GM18909 (cell line): Measurements from ENCODE around the gene UNC13D.
"Not testable (repeated sequence)": the region's sequence is repeated elsewhere in the genome, so short reads cannot be mapped to it uniquely, and the experiment has no call there.

ENCODE experiments used
- ATAC-seq: cut with Tn5 transposase; IDR thresholded peaks from one replicate; pipeline ENCODE4 v1.9.1; 2021; ENCODE audit warnings: mild to moderate bottlenecking; ENCODE audit not compliant: unreplicated experiment, poor library complexity

UNC13D gene

DNA sequence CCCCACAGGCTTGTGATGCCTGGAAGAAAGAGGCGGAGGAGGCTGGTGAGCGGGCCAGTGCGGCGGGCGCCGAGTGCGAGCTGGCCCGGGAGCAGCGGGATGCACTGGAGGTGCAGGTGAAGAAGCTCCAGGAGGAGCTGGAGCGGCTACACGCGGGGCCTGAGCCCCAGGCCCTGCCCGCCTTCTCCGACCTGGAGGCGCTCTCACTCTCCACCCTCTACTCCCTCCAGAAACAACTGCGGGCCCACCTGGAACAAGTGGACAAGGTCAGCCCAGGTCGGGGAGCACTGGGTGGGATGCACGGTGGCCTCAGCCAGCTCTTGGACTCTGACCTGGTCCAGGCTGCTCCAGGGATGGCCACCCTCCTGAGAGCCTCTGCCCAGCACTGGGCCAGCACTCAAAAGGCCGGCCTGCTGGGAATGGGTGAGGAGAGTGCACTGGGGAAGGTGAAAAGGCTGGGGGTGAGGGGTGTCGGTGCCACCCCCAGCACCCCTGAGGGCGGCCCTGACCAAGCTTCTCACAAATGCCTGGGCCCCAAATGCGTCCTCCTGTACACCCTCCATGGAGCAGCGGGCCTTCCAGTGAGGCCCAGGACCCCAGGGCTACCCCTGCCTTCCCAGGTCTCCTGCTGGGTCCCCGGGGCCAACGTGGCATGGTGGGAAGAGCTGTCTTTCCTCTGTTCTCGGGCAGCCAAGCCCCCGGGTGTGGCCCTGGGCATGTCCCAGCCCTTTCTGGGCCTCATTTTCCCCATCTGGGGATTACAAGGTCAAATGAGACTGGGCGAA is 20.8 kb downstream of the UNC13D start:
- ATAC-seq, result no peak

DNA sequence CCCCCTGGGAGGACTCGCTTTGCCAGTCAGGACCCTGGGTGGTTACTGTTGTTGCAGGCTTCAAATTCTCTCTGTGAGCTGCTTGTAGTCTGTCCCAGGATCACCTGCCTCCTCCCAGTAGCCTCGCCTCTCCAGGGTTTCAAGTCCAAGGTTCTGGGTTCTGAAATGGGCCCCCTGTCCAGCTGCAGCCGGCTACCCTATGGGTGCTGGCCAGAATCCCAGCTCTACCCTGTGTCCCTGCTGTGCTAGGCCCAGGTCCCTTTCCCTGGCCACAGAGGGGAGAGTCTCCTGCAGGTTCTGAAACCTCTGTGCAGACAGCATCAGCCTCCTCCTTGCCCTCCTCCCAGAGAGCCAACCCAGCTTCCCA is 21.4 kb downstream of the UNC13D start:
- ATAC-seq, result no peak

DNA sequence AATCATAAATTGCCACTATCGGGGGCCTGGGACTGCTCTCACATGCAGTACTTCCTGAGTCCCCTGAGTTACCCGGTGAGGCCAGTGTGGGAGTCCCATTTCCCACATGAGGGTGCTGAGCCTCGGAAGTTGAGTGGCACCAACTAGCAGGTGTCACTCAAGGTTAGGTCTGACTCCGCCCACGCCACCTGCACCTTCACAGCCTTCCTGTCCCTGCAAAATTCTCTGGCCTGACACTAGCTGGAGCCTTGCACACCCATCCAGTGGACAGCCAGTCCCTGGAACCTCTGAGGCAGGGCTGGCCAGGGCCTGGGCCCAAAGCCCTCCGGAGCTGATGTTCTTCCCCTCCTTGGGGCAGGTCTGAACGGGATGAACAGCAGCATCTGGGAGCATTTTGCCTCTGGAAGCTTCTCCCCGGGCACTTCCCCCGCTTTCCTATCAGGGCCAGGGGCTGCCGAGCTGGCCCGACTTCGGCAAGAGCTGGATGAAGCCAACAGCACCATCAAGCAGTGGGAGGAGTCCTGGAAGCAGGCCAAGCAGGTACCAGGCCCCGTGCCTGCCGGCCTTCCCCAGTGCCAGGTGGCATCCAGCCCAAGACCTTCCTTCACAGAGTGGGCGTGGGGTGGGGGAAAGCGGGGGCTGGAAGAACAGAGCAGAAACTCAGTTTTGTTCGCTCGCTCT is 21.9 kb downstream of the UNC13D start:
- ATAC-seq, result no peak

DNA sequence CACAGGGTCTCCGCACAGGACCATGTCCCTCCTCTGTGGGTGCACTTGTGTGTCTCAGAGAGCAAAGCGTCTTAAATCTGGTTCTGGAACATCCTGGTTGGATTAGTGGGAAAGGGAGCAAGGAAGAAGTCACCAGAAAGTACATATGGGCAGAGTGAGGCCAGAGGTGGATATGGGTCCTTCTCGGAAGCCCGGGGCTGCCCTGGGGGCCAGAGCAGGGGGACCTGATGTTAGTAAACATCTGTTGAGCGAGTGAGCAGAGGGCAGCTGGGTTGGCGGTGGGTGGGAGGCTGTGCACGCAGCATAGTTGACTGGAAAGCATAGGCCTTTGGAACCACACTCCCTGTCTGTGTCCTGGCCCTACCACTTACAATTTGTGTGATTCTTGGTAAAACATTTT is 22.7 kb downstream of the UNC13D start:
- no peak for ATAC-seq

DNA sequence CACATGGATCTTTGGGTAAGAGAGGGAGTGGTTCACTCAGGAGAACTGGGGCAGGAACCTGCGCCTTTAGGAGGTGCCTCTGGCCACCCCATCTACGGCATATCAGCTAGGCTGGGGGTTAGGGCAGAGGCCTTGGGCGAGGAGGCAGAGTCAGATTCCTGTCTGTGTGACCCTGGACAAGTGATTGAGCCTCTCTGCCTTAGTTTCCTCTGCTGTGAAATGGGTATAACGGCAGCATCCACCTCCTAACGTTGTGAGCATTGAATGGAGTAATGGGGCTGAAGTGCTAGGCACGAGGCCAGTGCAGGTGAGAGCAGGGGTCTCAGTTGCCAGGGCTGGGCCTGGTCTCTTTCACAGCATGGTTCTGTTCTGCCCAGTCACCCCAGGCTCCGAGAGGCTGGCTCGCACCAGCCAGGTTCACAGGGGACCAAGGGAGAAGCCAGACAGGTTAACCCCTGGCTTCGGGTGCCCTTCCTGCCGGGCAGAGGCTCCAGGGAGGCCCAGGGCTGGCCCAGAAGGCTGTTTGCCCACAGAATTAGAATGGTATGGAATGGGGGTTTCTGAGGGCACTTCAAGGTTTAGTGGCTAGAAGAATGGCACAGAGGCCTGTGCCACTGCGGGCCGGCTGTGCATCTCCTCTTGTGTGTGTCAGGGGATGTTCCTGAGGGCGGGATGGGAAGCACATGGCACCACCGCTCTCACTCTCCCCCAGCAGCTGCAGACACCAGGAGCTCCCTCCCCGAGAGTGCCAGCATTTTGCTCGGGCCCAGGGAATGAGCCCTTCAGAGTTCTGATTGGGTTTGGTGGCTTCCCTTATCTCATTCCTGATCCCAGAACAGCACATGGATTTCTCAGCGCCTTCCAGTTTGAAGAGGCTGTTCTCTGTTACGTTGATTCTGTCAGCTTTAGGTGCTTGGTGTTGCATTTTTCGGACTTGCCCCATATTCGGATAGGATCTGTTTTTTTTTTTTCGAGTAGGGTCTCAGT is 23.8 kb downstream of the UNC13D start:
- no peak for ATAC-seq

DNA sequence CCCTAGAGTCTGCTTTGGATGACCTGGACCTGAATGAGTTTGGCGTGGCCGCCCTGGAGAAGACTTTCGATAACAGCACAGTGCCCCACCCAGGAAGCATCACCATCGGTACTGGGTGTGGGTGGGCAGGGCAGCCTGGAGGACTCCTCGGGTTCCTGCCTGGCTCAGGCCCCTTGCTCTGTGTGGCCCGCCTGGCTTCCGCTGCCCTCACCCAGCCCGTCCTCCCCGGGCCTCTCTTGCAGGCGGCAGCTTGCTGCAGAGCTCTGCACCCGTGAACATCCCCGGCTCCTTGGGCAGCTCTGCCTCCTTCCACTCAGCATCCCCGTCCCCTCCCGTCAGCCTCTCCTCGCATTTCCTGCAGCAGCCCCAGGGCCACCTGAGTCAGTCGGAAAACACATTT is 24.5 kb downstream of the UNC13D start:
- ATAC-seq, result no peak

DNA sequence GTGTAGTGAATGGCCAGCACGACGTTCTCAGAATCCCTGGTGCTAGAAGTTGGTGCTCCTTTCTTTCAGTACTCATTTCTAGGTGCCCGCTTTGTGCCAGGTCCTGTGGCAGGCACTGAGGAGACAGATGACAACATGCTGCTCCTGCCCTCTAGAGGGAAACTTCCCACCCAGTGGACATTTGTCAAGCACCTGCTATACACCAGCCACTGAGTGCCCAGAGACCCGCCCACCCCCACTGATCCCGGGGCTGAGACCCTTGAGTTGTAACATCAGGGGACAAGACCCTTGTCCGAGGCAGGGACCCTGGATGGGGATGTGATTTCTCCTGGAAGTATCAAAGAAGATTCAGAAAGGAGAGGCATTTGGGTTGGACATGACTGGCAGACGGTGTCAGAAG is 25.1 kb downstream of the UNC13D start:
- ATAC-seq, result no peak

DNA sequence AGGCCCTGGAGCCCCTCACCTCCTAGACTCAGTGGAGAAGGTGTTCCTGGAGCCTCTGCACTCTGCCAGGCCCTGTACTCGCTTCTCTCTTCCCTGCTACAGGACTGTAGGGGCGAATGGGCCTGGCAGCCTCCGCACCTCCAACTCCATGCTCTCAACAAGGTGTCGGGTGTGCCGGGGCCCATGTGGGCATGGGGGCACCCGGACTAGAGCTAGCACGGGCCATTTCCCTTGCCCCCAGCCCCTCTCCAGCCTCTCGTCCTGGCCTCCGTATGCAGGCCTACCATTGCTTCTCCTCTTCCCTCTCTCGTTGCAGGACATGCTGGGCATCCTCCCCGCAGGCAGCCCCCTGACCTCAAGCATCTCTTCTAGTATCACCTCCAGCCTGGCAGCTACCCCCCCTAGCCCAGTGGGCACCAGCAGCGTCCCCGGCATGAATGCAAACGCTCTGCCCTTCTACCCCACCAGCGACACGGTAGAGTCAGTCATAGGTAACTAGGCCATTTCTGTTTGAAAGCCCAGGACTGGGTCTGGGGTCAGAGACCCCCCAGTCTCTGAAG is 25.8 kb downstream of the UNC13D start:
- ATAC-seq, result no peak

DNA sequence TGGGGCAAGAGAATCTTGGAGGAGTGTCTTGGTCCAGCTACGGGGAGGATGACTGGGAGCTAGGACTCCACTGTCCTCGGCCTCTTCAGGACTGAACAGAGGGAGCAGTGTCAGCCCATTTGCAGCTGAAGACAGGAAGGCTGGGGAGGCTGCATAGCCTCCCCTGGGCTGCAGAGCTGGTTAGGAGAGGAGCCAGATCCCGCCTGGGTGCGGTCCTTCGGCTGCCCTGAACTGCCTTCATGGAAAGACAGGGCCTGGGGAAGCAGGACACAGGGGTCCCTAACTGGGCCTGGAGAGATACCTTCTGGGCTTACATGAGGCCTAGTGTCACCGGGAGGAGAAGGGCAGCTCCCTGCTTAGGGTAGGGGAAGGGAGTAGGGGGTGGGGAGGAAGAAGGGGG is 26.6 kb downstream of the UNC13D start:
- no peak for ATAC-seq

DNA sequence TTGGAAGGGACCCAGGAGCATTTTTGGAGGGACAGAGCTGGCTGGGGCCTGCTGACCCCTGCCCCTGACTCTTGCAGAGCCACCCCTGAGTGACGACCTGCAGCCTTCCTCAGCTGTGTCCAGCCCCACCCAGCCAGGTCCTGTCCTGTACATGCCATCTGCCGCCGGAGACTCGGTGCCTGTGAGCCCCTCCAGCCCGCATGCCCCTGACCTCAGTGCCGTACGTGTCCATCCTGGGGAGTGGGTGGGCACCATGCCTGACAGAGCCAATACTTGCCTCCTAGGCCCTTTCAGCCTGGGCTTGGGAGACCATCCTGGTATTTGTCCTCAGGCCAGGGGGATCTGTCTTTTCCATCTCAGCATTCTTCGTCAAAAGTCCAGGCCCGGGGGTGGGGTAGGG is 27.5 kb downstream of the UNC13D start:
- no peak for ATAC-seq

DNA sequence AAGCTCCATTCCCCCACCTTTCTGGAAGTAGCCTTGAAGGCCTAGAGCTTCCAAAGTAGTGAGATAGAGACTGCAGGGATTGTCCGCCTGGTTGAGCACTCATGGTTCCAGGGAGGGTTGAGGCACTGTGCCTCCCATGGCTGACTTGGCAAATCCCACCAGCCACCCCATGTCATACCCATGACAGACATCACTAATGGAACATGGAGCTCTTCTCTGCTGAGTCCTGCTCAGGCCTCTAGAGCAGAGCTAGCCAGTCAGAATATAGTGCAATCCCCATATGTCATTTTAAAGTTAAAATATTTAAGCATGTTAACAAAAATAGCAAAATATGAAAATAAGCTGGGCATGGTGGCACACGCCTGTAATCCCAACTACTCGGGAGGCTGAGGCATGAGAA is 28.8 kb downstream of the UNC13D start:
- no peak for ATAC-seq

DNA sequence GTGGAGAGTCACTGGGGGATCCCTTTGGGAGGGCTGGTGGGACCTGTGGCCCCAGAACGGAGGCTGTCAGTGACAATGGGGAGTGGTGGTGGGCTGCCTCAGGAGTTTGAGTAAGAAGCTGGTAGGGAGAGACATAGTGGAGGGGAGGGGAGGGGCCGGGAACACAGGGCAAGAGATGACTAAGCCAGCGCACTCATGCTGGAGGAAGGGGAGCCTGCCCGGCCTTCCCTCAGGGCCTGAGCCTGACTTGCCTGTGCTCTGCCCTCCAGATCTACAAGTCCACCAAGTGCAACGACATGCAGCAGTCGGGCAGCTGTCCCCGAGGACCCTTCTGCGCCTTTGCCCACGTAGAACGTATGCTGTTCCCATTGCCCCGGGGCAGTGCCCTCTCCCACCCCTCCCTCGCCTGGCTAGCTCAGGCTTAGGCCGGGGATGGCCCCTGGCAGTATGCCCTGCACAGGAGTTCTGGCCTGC is 29.3 kb downstream of the UNC13D start:
- no peak for ATAC-seq

DNA sequence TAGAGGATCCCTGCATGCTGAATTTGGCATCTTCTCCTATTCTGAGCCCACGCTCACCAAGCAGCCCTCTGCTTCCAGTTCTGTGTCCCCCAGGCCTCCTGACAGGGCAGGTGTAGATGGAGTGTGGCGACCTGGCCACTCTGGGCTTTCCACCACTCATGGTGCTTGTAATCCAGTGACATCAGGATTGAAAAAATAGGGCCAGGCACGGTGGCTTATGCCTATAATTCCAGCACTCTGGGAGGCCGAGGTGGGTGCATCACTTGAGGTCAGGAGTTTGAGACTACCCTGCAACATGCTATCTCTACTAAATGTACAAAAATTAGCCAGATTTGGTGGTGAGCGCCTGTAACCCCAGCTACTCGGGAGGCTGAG is 30.2 kb downstream of the UNC13D start:
- ATAC-seq, result no peak

DNA sequence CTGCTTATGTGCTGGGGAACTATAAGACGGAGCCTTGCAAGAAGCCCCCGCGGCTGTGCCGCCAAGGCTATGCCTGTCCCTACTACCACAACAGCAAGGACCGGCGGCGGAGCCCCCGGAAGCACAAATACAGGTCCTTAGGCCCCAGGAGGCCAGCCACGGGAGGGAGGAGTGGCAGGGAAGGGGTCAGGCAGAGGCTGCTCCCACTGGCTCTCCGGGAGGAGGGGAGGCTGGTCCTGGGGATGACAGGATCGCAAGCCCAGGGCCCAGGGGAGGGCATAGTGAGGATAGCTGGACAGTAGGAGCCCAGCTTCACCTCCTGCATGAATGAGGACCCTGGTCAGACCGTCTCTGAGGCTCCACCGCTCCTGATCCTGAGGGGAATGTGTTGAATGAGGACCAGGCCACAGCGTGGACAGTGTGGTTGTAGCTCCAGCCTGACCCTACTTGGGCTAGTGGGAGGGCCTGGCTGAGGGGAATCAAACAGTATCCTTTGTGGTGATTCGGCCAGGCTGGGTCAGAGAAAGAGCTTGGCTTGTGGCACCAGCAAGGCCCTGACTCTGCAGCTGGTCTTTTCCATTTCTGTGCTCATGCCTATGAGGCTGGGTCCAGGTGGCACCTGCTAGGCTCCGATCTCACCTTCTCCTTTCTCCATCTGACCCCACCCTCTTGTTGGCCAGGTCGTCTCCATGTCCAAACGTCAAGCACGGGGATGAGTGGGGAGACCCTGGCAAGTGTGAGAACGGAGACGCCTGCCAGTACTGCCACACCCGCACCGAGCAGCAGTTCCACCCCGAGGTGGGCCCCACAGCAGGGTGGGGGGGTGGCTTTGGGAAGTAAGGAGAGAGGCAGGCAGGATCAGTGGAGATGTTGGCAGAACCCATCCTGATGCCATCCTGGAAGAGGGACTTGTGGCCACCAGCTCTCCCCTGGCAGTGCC is 30.9 kb downstream of the UNC13D start:
- no peak for ATAC-seq

DNA sequence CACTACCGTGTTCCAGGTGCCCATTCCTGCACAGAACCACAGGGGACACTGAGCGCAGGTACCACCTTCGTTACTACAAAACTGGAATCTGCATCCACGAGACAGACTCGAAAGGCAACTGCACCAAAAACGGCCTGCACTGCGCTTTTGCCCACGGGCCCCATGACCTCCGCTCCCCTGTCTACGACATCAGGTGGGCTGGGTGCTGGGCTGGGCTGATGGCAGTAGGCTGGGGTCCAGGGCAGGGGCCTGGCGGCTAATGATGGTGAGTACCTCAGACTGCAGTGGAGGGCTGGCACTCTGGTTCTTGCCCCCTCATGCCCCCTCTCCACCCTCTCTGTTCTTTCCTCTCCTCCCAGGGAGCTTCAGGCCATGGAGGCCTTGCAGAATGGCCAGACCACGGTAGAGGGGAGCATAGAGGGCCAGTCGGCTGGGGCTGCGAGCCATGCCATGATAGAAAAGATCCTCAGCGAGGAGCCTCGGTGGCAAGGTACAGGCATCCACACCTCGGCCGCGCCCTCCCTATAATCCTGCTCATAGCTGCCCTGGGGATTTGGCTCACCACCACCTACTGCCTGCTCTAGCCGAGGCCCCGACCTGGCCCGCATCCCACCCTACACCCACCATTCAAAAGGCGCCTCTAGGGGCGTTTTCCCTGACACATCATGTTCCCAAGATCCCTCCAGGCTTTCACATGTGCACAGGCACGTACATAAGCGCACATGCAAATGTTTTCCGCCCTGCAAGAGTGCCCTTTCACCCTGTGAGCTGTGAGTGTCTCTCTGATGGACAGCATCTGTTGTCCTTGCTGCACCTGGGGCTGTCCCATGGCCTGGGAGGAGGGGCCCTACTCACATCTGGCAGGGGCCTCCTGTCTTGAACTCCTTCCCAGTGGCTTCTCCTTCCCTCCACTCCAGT is 31.8 kb downstream of the UNC13D start:
- no peak for ATAC-seq

DNA sequence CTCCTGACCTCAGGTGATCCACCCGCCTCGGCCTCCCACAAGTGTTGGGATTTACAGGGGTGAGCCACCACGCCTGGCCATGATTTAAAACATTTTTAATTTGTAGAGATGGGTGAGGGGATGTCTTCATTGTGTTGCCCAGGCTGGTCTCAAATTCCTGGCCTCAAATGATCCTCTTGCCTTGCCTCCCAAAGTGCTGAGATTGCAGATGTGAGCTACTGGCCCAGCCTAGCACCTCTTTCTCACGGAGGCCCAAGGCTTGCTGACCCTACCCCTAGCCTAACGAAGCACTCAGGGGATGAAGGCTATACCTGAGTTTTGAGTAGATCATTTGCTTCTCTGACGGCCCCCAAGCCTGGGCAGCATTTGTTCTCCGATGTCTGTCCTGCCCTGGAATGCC is 33.0 kb downstream of the UNC13D start:
- ATAC-seq, result no peak

DNA sequence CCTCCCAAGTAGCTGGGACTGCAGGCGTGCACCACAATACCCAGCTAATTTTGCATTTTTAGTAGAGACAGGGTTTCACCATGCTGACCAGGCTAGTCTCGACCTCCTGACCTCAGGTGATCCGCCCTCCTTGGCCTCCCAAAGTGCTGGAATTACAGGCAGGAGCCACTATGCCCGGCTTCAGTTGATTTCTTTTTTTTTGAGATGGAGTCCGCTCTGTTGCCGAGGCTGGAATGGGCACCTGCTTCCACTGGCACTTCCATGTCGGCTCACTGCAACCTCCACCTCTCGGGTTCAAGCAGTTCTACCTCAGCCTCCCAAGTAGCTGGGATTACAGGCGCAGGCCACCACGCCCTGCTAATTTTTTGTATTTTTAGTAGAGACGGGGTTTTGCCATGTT is 33.4 kb downstream of the UNC13D start:
- not testable (repeated sequence) for ATAC-seq

DNA sequence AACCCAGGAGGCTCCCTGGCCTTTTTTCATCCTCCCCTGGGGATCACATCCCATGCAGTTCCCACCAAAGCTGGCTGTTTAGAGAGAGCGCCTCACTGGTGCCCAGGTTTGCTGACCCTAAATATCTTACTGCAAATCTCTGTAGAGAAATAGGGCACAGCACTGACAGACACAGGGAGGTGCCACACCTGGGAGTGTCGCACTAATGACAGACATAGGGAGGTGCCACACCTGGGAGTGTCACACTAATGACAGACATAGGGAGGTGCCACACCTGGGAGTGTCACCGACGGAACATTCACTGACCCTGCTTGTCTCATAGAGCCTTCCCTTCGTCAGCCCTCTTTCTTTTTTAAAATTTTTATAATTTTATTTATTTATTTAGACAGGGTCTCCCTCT is 34.0 kb downstream of the UNC13D start:
- ATAC-seq, result no peak
